GM19023 (cell line): ENCODE measurements around the gene PDK3.

Experiments
- ATAC-seq: cut with Tn5 transposase; IDR thresholded peaks from one replicate; pipeline ENCODE4 v1.9.1; 2021; ENCODE audit warnings: mild to moderate bottlenecking, moderate library complexity; ENCODE audit not compliant: unreplicated experiment

PDK3 gene

GRCh38 chrX:24464836-24465531 lies at the start of gene PDK3:
TSS of gene PDK3 (plus strand) at chrX:24465286. CDS start at chrX:24465456, 170 bp downstream.
- ATAC-seq: peak; percentile 95

DNA sequence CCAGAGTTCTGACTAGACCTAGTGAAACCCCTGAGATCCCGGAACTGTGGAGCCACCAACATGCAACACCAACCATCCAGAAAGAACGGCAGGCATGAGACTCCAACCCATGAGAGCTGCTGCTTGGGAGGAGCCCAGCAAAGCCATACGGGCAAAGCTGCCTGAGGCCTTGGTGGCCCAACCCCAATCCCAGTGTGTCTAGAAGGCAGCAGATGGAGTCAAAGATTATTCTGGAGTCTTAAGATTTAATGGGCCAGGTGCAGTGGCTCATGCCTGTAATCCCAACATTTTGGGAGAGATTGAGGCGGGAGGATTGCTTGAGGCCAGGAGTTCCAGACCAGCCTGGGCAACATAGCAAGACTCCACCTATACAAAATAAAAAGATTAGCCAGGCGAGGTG lies 49.2 kb upstream of the PDK3 start:
- no peak for ATAC-seq

- ATAC-seq: no peak
Observed at GRCh38 chrX:24423960-24424359, 41.1 kb upstream of the PDK3 start.

- ATAC-seq: no peak
Observed at GRCh38 chrX:24424948-24425347, 40.1 kb upstream of the PDK3 start.

- no peak for ATAC-seq
Observed at GRCh38 chrX:24425806-24426205, 39.3 kb upstream of the PDK3 start.

DNA sequence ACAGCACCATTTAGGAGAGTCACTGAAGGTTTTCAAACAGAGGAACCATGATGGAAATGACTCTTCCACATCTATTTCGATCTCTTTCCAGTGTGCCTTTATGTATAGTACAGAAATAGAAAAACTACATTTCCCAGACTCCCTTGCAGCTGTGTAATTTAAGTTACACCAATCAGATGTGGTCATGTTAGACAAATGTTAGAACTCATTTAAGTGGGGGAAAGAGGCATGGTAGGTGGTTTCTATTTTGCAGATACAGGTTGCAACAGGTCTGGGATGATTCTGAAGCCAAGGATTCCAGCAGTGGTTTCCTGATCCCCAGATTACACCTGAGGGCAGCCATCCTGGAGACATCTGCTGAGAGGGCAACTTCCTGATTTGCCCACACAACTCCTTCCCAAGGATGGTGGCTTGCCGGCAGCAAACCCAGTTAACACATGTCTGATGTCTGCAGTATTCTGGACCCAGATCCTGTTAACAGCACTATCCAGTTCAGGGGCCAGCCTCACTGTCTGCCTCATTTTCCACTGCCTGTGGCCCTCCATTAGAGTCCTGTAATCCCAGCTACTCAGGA lies 38.7 kb upstream of the PDK3 start:
- no peak for ATAC-seq

DNA sequence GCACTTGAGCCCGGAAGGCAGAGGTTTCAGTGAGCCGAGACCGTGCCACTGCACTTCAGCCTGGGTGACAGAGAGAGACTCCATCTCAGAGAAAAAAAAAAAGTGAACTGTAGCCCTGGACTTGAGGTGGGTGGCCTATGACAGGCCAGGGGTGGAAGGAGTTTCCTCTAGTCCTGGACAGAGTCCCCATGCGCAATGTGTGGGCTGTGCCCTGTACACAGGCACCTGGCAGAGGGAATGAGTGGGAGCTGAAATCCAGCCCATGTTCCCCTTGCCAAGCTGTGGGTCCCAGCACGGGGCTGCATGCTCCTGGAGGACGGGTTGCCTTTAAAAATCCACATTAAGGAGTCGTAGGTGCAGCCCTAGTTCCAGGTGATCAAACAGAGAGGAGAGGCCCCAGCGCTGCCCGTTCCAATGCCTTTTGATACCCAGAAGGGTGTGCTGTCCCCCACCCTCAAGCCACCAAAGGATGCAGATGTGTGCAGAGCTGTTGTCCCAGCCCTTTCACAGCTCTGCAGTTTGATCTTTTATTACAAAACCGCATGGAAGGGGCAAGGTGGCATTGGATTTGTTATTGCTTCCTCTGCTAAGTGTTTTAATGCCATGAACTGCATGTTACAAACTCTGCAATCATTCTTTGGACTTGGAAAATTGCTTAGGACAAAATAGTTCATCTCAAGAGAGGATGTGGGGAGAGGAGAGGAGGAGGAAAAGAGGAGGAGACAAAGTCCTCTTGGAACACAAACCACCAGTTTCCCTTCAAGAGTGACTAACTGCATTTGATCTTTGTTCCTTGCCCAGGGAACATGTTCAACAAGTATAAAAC lies 38.0 kb upstream of the PDK3 start:
- ATAC-seq: no peak

GRCh38 chrX:24427747-24428019 lies 37.4 kb upstream of the PDK3 start:
- no peak for ATAC-seq

GRCh38 chrX:24428516-24428915 lies 36.6 kb upstream of the PDK3 start:
- no peak for ATAC-seq

DNA sequence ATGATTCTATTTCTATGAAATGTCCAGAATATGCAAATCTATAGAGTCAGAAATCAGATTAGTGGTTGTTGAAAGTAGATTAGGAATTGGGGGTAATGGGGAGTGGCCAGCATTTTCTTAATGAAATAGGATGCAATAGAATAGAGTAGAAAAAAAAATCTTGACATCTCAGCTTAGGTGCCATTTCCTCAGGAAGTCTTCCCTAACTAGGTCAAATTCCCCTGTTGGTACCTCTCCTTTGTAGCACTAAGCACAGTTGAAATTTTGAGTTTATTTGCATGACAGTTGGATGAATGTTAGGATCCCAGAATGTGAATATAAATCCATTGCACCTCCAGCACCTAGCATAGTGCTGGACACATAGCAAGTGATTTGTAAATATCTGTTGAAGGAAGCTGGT lies 30.0 kb upstream of the PDK3 start:
- ATAC-seq: no peak

DNA sequence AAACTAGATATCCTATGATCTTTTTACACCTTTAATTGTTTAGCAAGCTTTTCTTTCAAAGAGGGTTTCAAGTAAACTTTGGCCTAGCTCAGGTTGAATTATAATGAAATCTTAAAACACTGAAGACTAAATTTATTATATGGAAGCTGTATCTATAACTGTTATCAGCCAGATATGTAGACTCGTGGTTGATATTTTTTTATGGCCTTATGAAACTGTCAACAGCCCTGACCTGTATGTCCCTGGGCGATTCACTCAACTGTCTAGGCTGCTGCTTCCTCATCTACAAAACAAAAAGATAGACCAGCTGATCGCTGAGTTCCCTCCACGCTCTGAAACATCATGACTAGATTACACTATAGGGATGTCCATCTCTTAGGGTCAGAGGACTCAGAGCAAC lies 21.2 kb upstream of the PDK3 start:
- no peak for ATAC-seq

DNA sequence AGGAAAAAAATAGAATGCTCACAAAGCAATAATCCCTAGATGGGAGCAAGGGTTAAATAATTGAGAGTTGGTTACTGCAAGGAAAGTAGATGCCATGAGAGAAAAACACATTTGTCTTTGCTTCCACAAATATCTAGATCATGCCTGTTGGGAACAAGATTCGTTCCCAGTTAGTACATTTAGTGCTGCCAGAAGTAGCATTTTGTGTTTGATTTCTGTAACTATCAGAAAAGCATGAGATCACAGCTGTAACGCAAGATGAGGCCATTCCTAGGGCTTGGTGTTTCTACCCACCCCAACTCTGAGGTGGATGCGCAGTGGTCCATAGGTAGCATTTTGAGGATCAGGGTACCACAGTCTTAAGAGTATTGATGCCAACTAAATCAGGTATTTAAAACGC lies 20.4 kb upstream of the PDK3 start:
- no peak for ATAC-seq

GRCh38 chrX:24448762-24449250 lies 16.3 kb upstream of the PDK3 start:
- ATAC-seq: no peak

DNA sequence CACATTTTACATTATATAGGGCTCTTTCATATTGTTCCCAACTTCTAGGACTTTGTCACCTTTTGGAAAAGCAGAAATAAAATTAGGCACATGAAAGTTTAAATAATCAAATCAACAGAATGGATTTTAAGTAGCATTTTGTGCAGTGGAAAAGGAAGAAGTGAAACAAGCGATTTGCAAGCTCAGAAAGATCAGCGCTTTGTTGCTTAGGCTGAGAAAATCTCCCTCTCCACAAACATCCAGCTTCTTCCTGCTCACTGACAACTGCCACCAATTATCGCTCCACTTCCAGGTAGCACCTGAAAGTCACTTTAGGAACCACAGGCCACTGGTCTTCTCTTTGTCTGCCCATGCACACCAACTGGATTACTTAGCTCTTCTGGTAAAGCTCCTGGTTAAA lies 2.0 kb upstream of the PDK3 start:
- no peak for ATAC-seq

DNA sequence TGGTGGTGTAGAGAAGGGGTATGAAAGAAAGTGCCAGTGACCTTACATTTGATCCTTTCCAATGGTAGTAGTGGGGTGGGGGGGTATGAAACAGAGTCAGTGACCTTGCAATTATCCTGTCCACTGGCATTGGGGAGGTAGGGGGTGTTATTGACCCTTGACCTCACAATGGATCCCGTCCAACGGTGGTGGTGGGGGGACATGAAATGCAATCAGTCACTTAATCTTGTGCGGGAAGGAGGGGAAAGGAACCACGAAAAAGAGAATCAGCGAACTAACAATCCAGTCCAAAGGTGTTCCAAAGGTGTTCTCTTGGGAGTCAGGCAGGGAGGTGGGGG lies 619 bp upstream of the PDK3 start:
- ATAC-seq: no peak

DNA sequence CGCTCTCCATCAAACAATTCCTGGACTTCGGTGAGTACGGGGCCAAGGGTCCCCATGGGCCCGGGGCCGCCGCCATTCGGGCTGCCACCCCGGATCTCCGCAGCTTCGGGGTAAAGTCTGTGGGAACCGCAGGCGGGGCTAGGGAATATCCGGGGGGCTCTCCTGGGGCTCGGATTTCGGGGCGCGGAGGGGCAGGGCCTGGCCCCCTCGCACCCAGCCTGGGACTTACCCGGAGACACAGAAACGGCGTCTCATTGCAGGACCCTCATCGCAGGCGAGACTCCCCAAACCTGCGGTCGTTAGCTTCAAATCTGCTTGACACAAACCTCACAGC lies 413 bp downstream of the PDK3 start:
- ATAC-seq: peak; percentile 23

DNA sequence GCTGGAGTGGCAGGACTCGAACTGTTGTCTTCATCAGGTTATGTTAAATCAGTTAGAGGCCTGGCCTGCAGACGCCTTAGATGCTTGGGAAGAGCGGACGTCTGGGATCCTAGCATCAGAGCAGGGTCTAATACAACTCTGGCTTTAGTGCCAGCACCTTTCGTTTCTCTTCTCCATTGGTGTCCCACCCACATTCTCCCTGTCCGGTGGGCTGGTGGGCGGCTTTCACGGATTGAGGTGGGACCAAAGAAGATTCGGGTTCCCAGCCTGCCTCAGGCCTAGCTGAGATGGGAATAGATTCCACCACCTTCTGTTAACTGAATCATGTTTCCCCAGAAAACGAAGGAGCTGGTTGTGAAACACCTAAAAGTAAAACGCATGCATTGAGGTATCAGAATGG lies 939 bp downstream of the PDK3 start:
- no peak for ATAC-seq

DNA sequence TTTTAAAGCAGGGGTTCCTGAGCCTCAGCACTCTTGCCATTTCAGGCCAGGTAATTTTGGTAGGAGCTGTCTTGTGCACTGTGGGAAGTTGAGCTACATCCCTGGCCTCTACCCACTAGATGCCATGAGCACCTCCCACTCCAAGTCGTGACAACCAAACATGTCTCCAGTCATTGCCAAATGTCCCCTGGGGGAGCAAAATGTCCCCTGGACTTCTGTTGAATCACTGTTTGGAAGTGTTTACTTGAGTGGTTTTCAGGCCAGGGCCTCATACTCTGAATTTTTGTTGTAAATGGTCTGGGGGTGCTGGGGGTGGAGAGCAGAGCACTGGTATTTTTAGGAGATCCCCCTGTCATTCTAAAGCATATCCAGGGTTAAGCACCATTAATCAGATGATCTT lies 3.2 kb downstream of the PDK3 start:
- ATAC-seq: no peak

- ATAC-seq: no peak
Observed at GRCh38 chrX:24471808-24472207, 6.7 kb downstream of the PDK3 start.

DNA sequence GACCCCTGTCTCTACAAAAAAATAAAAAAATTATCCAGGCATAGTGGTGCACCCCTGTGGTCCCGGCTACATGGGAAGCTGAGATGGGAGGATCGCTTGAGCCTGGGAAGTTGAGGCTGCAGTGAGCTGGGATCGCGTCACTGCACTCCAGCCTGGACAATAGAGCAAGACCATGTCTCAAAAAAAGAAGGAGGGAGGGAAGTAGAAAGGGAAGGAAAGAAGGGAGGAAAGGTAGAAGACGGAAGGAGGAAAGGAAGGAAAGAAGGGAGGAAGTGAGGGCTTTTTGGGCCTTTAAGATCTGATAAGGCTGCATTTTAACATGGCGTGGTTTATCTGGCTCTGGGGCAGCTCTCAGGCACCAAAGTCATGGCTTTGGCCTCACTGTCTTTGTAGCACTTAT lies 10.4 kb downstream of the PDK3 start:
- ATAC-seq: no peak

DNA sequence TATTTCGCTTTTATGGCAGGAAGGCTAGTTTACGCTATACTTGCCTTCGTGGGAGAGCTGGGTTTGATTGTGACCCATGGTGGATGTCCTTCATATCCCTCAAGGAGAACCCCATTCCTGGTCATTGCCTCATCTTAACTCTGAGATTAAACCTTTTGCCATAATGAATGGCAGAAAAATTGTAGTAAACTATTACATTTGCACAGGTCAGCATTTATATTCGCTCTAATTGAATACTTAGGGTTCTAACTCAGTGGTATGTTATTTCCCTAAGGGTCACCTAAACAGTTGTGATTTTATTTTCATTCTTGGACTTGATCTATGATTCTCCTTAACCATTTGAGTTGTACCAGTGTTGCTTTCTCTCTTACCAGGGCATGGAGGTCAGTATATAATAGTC lies 13.4 kb downstream of the PDK3 start:
- ATAC-seq: no peak

DNA sequence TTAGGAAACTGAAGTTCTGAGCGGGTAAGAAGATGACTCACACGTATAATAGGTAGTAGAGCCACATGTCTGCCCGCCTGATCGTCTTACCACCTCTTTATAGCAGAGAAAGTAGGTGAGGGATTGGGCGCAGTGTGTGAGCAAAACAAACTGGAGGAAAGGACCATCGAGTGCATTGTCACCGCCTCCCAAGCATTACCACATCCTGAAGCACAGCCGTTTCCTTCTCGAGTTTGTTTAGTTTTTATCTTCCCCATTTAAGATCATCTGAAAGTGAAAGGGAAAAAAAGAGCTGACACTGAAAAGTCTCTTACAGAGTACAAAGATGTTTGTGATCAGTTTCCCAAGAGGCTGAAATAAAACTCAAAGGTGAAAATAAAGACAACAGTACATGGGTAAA lies 14.8 kb downstream of the PDK3 start:
- peak; percentile 86 for ATAC-seq
